Skin of body (tissue), 2 donors: Measurements from ENCODE around the gene HERC2. TPM values are rescaled to one million over a fixed set of nuclear protein-coding genes. Genes with fewer than 3 reads are reported as not detected.
"Not testable (repeated sequence)": the region's sequence is repeated elsewhere in the genome, so short reads cannot be mapped to it uniquely, and the experiment has no call there.

ENCODE experiments used
- DNase-seq: peaks from one replicate; lab custom pipeline; 2025; lab: John Stamatoyannopoulos, UW
- total RNA-seq: library from RNA; depleted of rRNA; stranded (reverse); fragments of >200 nt; gene quantifications from one replicate; pipeline ENCODE4 v1.2.3, GENCODE V29; 2014

HERC2 gene
- total RNA-seq, result 42.8 TPM

DNA sequence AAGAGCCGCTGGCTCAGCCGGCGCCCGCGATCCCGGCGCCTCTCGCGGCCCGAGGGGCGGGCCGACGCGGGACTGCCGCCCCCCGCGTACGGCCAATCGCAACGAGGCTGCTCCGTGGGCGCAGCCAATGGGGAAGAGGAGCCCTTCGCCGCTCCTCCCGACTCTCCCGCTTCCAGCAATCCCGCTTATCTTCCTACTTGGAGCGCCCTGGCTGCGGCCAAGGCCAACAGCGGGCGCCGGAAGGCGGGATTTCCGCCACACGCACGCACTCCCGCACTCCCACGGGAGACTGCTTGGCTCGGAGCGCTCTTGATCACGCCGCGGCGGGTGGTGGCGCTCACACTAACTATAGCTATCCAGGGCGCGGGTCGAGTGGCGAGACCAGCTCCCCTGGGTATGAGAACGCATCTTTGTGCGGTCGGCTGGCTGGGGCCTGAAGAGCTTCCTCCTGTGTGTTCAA is at the start of gene HERC2:
TSS of gene HERC2 (minus strand) at position 51 of the 460 bp plus-strand sequence. CDS start 746 bp downstream, outside the sequence.
- not testable (repeated sequence) for DNase-seq

DNA sequence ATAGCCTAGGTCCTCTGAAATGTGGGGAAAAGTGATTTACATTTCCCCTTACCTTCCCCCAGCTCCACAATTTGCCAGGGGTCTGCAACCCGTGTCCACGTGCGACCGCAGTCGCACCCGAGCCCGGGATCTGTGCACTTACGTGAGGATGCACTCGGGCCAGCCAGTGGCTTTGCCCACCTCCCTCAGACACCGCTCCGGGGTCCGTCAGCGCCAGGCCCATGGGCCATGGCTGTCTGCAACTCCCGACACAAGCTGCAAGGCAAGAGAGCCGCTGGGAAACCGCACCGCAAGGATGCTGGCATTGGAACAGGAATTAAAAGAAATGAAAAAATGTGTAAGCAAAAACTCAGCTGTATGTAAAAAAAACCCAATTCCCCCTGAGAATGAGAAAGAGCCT is 43.5 kb upstream of the HERC2 start:
- not testable (repeated sequence) for DNase-seq

GRCh38 chr15:28357984-28358383 is 36.0 kb upstream of the HERC2 start, which contains the start of gene GOLGA6L24:
Gene GOLGA6L24 (minus strand): TSS chr15:28358084. CDS start chr15:28358023, 61 bp downstream.
- not testable (repeated sequence) for DNase-seq

DNA sequence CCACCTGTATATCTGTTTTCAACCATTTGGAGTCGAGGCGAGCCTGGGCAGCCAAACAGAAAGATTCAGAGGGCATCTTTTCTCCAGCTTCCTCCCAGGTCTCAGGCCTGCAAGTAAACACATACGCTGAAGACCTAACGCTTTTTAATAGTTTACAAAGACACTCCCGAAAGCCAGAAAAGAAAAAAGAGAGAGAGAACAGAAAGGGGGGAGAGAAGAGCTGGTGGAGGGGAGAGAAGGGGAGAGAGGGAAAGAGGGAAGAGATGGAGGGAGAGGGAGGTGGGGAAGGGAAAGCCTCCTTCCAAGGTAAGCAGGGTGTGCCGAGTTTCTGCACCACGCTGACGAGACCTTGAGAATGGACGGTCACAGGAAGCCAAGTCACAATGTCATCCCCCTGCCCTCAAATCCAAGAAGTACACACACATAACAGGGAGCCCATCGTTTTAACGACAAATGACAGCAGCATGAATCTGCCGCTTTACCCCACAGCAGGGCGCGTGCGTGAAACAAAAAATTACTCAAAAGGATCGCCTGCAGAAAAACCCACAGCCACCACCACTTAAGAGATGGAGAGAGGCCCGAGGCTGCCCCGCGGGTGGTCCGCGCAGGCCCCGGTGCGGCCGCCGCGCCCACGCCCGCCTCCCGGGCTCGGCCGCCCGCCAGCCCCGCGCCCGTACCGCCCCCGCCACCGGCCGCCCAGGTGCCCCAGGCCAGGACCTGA is 461 bp downstream of the HERC2 start:
- DNase-seq, result not testable (repeated sequence)

DNA sequence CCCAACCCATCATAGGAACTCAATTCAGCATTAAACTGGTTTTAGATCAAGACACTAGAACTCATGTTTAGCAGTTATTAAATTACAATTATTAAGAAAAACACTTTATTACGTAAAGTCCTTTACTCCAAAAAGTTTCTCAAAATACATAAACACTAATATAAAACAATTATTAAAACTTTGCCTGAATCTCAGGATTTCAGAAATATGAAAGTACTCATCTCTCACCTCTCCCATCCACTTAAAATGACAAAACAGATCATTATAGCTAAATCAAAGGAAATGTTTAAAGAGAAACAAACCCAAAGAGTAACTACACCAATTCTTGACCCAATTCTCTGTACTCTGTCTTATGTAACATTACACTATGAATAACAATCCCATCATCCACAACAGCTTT is 2.3 kb downstream of the HERC2 start:
- DNase-seq, result not testable (repeated sequence)

GRCh38 chr15:28318828-28319227 is 3.2 kb downstream of the HERC2 start:
- DNase-seq, result not testable (repeated sequence)

GRCh38 chr15:28318122-28318521 is 3.9 kb downstream of the HERC2 start:
- DNase-seq, result not testable (repeated sequence)

- not testable (repeated sequence) for DNase-seq
These were observed 5.0 kb downstream of the HERC2 start for GRCh38 chr15:28316958-28317357.

DNA sequence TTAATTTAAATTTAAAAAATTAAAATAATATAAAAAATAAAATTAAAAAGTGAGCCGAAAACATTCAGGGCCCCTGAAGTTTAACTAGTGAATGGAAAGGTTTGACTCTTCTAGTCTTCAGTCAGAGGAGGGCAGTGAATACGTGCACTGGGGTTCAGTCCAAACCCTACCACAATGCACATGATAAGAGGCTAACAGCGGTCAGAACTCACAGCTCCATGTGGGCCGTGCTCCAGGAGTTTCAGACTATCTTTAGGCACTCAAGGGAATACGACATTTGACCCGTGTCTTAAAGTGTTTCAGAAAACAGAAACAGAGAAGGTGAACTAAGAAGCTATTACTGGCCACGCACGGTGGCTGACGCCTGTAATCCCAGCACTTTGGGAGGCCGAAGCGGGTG is 11.5 kb downstream of the HERC2 start:
- not testable (repeated sequence) for DNase-seq

- not testable (repeated sequence) for DNase-seq
These were observed 13.3 kb downstream of the HERC2 start for GRCh38 chr15:28308718-28309117.

- DNase-seq, result not testable (repeated sequence)
These were observed 16.3 kb downstream of the HERC2 start for GRCh38 chr15:28305700-28306099.

- DNase-seq, result not testable (repeated sequence)
These were observed 24.5 kb downstream of the HERC2 start for GRCh38 chr15:28297434-28297833.

DNA sequence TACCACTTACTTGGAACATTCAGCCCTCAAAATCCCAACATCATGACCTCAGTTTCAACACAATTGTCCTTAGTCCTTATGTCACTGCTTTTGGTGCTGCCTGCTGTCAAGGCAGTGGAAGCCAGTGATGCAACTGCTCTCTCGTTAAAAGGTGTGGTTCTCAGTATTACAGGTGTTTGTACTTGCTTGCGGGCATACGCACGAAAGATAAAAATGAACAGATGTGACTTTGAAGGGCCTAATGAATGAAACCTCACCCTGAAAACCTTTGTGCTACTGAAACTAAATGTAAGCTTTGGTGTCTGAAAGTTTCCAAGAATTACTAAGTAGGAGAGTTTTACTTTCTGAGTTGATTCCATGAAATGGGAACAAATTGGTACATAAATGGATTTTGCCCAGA is 25.2 kb downstream of the HERC2 start:
- DNase-seq, result not testable (repeated sequence)

DNA sequence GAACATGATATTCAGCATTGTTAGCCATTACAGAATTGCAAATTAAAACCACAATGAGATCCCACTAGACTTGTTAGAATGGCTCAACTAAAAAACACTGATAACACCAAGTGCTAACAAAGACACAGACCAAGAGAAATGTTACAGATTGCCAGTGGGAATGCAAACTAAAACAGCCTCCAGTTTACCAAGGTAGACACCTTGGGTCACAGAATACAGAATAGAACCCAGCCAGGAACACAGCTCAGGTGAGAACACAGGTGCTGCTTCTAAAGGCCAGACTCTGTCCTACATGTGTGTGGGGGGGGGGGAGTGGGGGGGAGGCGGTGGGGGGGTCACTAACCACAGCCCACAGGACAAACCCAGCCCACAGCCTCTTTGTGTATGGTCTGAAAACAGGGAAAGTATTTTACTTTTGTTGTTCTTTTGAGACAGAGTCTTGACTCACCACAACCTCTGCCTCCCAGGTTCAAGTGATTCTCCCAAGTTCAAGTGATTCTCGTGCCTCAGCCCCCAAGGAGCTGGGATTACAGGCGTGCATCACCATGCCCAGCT is 26.9 kb downstream of the HERC2 start:
- DNase-seq, result not testable (repeated sequence)

DNA sequence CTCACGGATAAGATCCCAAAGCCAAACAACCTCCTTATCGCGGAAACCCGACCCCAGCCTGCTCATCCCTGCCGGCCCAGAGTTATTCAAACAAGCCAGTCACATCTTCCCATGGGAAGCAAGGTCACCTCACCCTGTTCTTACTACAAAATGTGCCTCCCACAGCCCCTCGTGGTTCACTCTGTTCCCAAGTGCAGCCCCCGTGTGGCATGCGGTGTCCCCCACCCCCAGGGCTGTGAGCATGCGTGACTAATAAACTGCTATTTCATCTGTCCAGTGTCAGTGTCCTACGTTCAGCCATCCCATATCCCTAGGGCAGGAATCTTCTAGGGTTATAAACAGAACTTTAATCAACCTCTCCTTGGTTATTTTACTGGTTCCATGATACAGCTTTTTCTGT is 27.4 kb downstream of the HERC2 start:
- DNase-seq, result not testable (repeated sequence)

DNA sequence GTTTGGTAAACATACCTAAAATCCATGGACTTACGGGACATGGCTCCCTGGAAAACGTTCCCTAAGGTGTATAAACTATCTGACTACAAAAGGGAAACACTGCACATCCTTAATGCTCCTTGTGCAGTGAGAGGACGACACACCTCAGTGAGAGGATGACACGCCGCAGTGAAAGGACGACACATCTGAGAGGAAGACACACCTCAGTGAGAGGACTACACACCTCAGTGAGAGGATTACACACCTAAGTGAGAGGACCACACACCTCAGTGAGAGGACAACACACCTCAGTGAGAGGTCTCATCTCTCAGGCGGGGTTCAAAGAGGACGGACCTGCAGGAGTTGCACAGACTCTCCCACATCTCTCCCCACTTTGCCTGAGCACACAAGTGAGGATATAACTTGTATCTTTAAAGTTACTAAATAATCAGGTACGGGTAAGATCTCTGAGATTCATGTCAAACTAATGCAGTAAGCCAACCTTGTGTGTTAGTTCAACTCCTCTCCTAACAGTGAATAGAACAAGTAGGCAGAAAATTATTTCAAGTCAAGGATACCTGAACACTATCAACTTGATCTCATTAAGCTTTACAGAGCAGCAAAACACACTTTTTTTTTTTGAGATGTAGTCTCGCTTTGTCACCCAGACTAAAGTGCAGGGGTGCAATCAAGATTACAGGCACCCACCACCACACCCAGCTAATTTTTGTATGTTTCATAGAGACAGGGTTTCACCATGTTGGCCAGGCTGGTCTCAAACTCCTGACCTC is 32.1 kb downstream of the HERC2 start:
- DNase-seq, result no peak

- not testable (repeated sequence) for DNase-seq
These were observed 32.9 kb downstream of the HERC2 start for GRCh38 chr15:28288830-28289693.

- DNase-seq, result not testable (repeated sequence)
These were observed 35.3 kb downstream of the HERC2 start for GRCh38 chr15:28286659-28287058.

- no peak for DNase-seq
These were observed 35.9 kb downstream of the HERC2 start for GRCh38 chr15:28286031-28286430.

- DNase-seq, result no peak
These were observed 40.1 kb downstream of the HERC2 start for GRCh38 chr15:28281876-28282275.

DNA sequence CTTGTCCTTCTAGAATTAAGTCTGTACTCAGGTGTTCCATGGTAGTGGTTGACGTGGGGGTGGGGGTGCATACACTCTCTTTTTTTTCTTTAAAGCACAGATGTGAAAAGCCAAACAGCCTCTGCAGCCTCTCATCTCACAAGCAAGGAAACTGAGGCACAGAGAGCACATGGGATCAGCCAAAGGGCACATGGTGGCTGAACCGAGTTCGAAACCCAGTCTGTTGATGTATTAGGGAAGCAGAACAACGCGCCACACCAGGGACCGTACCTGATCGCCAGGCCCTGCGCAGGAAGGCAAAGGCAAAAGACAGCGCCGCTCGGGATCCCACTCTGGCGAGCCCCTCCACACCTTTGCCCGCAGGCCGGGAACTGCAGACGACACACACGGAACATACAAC is 47.3 kb downstream of the HERC2 start:
- no peak for DNase-seq
